Measurements from ENCODE around the gene GARIN5B. TPM values are rescaled to one million over a fixed set of nuclear protein-coding genes. Genes with fewer than 3 reads are reported as not detected.

Gene GARIN5B
- polyA plus RNA-seq, 1 donor from 2014 or later, result not detected

- H3K4me3 ChIP-seq (ENCODE audit: low read length), result no peak overlapping the region
- H4K20me1 ChIP-seq (ENCODE audit: insufficient read depth), result no peaks in the 10 kb centered on the region
- no peak overlapping the region for H3K4me2 ChIP-seq (ENCODE audit: low read length)
- no peak overlapping the region for H2AFZ ChIP-seq (ENCODE audit: low read depth, low read length)
- H3F3A ChIP-seq (ENCODE audit: insufficient read depth, low read length, poor library complexity, severe bottlenecking), result no peaks in the 10 kb centered on the region
- TF ChIP-seq EZH2 (IDR thresholded peaks at IDR 0.05; ENCODE audit: borderline replicate concordance, insufficient read depth, low read length, poor library complexity, severe bottlenecking) (no peak), EP300 (conservative IDR thresholded peaks at IDR 0.05; ENCODE audit: poor library complexity, severe bottlenecking) (no peak), SMC3 (conservative IDR thresholded peaks at IDR 0.05; ENCODE audit: poor library complexity) (no peak), CTCF (IDR thresholded peaks at IDR 0.05; ENCODE audit: poor library complexity, severe bottlenecking) (no peak), REST (IDR thresholded peaks at IDR 0.05; ENCODE audit: borderline replicate concordance) (no peak), MXI1 (conservative IDR thresholded peaks at IDR 0.05; ENCODE audit: poor library complexity, severe bottlenecking) (no peak), TAF1 (IDR thresholded peaks at IDR 0.05; ENCODE audit: low read depth) (no peak), RAD21 (conservative IDR thresholded peaks at IDR 0.05) (no peak), POLR2AphosphoS5 (IDR thresholded peaks at IDR 0.05) (no peak)
- H3K9me3 ChIP-seq (ENCODE audit: low read length), result no peaks in the 10 kb centered on the region
- no peak overlapping the region for H3K27ac ChIP-seq (ENCODE audit: low read length)
- H3K79me2 ChIP-seq (replicated peaks; ENCODE audit: insufficient read depth, low read length), result no peaks in the 10 kb centered on the region
- H3K9me2 ChIP-seq (ENCODE audit: insufficient read depth, low read length), result no peaks in the 10 kb centered on the region
- H3K9ac ChIP-seq (ENCODE audit: low read length), result no peak overlapping the region
- no peaks in the 10 kb centered on the region for H3K27me3 ChIP-seq (ENCODE audit: insufficient read depth, low read depth, low read length)
- no peaks in the 10 kb centered on the region for H3K36me3 ChIP-seq (ENCODE audit: insufficient read depth, low read length)
Measured at GRCh38 chr19:55312621-55313512, 50.2 kb downstream of the GARIN5B start.

DNA sequence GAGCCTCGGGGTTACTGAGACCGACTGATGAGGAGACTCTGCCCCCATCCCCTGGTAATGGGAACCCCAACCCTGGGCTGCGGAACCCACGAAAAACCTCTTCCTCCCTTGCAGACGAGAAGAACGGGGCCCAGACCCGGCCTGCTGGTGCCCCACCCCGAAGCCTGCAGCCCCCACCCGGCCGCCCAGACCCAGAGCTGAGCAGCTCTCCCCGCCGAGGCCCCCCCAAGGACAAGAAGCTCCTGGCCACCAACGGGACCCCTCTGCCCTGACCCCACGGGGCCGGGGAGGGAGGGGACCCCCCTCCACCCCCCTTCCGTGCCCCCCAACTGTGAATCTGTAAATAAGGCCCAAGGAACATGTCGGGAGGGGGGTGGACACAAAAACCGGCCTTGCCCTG is 51.3 kb downstream of the GARIN5B start:
- H3K36me3 ChIP-seq (ENCODE audit: insufficient read depth, low read length), result no peaks in the 10 kb centered on the region
- no peak overlapping the region for H3K4me2 ChIP-seq (ENCODE audit: low read length)
- no peaks in the 10 kb centered on the region for H3F3A ChIP-seq (ENCODE audit: insufficient read depth, low read length, poor library complexity, severe bottlenecking)
- no peak overlapping the region for H2AFZ ChIP-seq (ENCODE audit: low read depth, low read length)
- TF ChIP-seq POLR2AphosphoS5 (IDR thresholded peaks at IDR 0.05) (no peak), REST (IDR thresholded peaks at IDR 0.05; ENCODE audit: borderline replicate concordance) (no peak), EZH2 (IDR thresholded peaks at IDR 0.05; ENCODE audit: borderline replicate concordance, insufficient read depth, low read length, poor library complexity, severe bottlenecking) (no peak), MXI1 (conservative IDR thresholded peaks at IDR 0.05; ENCODE audit: poor library complexity, severe bottlenecking) (no peak), RAD21 (conservative IDR thresholded peaks at IDR 0.05) (no peak), EP300 (conservative IDR thresholded peaks at IDR 0.05; ENCODE audit: poor library complexity, severe bottlenecking) (no peak), CTCF (IDR thresholded peaks at IDR 0.05; ENCODE audit: poor library complexity, severe bottlenecking) (no peak)
- H3K9me2 ChIP-seq (ENCODE audit: insufficient read depth, low read length), result no peaks in the 10 kb centered on the region
- H3K79me2 ChIP-seq (replicated peaks; ENCODE audit: insufficient read depth, low read length), result no peaks in the 10 kb centered on the region
- H3K9ac ChIP-seq (ENCODE audit: low read length), result no peak overlapping the region
- H3K9me3 ChIP-seq (ENCODE audit: low read length), result no peaks in the 10 kb centered on the region
- no peak overlapping the region for H3K4me3 ChIP-seq (ENCODE audit: low read length)
- no peaks in the 10 kb centered on the region for H3K27me3 ChIP-seq (ENCODE audit: insufficient read depth, low read depth, low read length)
- H3K27ac ChIP-seq (ENCODE audit: low read length), result no peak overlapping the region
- no peaks in the 10 kb centered on the region for H4K20me1 ChIP-seq (ENCODE audit: insufficient read depth)
